DND-41 (cell line): Measurements from ENCODE around the gene CTIF.

Experiments used
- ATAC-seq: fragments of 200-7000 bp; cut with Tn5 transposase; 3 replicates; pipeline ENCODE4 v1.9.1; 2021; ENCODE audit warnings: low read depth; ENCODE audit not compliant: insufficient read depth
- DNase-seq: peaks from one replicate; pipeline ENCODE4 v3.0.0-alpha.2; 2020
- H2AFZ ChIP-seq: 2 replicates; pipeline ENCODE4 v1.6.0; 2012; ENCODE audit warnings: low read depth, low read length
- H3K27ac ChIP-seq: 2 replicates; pipeline ENCODE4 v1.5.1; 2012; ENCODE audit warnings: low read length, inconsistent platforms
- H3K27me3 ChIP-seq: fragments of 200-600 bp; sonication (generic); 2 replicates; pipeline ENCODE4 v1.6.0; 2012; ENCODE audit warnings: low read length, mild to moderate bottlenecking, inconsistent platforms; ENCODE audit not compliant: insufficient read depth, poor library complexity
- H3K36me3 ChIP-seq: 2 replicates; pipeline ENCODE4 v1.5.1; 2012; ENCODE audit warnings: low read length, inconsistent platforms; ENCODE audit not compliant: insufficient read depth
- H3K4me1 ChIP-seq: 2 replicates; pipeline ENCODE4 v1.5.1; 2012; ENCODE audit warnings: mild to moderate bottlenecking, low read length; ENCODE audit not compliant: insufficient read depth
- H3K4me2 ChIP-seq: 2 replicates; pipeline ENCODE4 v1.6.0; 2012; ENCODE audit warnings: mild to moderate bottlenecking, moderate library complexity, low read length, inconsistent platforms; ENCODE audit not compliant: insufficient read depth
- H3K4me3 ChIP-seq, 2 experiments: fragments of 200-600 bp in 1 of 2; shearing (Covaris generic) in 1 of 2; 2 replicates each; pipeline ENCODE4 v1.5.1; 2012 to 2016; ENCODE audit warnings: inconsistent platforms in 2 of 2, low read length in 2 of 2, mild to moderate bottlenecking in 2 of 2, low read depth in 1 of 2, moderate library complexity in 1 of 2
- H3K79me2 ChIP-seq: 2 replicates; pipeline ENCODE4 v1.6.0; 2012; ENCODE audit warnings: low read length, inconsistent platforms; ENCODE audit not compliant: insufficient read depth
- H3K9ac ChIP-seq: 2 replicates; pipeline ENCODE4 v1.6.0; 2012; ENCODE audit warnings: low read depth, mild to moderate bottlenecking, inconsistent platforms, low read length, moderate library complexity
- H3K9me3 ChIP-seq: 2 replicates; pipeline ENCODE4 v1.5.1; 2012; ENCODE audit warnings: low read length, moderate library complexity, mild to moderate bottlenecking, inconsistent platforms; ENCODE audit not compliant: insufficient read depth, severe bottlenecking
- H4K20me1 ChIP-seq: 2 replicates; pipeline ENCODE4 v1.6.0; 2012; ENCODE audit warnings: low read length; ENCODE audit not compliant: insufficient read depth
- EZH2 ChIP-seq: IDR thresholded peaks from 3 replicates; pipeline ENCODE4 v1.6.1; 2012; ENCODE audit warnings: borderline replicate concordance, low read depth, mild to moderate bottlenecking, moderate library complexity, low read length, inconsistent platforms; ENCODE audit not compliant: severe bottlenecking
- TF ChIP-seq, protein P1 (sequence below): IDR thresholded peaks from 2 replicates; pipeline ENCODE4 v1.5.1; 2012; ENCODE audit warnings: borderline replicate concordance, low read length, moderate library complexity, mild to moderate bottlenecking; ENCODE audit not compliant: poor library complexity, severe bottlenecking; ENCODE audit errors: extremely low read depth

The CTIF gene

GRCh38 chr18:48521723-48522122 is 17.1 kb upstream of the CTIF start:
- Histone ChIP-seq H3K27me3 (peaks cover 16% of the 10 kb centered on the region), H2AFZ (no peak overlapping the region), H3K79me2 (no peaks in the 10 kb centered on the region), H3K27ac (no peak overlapping the region), H3K4me2 (no peak overlapping the region), H4K20me1 (no peaks in the 10 kb centered on the region), H3K36me3 (no peaks in the 10 kb centered on the region), H3K9ac (no peak overlapping the region), H3K9me3 (no peaks in the 10 kb centered on the region), H3K4me3 (no peak overlapping the region), H3K4me1 (no peaks in the 10 kb centered on the region)
- no peak for DNase-seq
- no peak for ATAC-seq
- TF ChIP-seq, protein P1, sequence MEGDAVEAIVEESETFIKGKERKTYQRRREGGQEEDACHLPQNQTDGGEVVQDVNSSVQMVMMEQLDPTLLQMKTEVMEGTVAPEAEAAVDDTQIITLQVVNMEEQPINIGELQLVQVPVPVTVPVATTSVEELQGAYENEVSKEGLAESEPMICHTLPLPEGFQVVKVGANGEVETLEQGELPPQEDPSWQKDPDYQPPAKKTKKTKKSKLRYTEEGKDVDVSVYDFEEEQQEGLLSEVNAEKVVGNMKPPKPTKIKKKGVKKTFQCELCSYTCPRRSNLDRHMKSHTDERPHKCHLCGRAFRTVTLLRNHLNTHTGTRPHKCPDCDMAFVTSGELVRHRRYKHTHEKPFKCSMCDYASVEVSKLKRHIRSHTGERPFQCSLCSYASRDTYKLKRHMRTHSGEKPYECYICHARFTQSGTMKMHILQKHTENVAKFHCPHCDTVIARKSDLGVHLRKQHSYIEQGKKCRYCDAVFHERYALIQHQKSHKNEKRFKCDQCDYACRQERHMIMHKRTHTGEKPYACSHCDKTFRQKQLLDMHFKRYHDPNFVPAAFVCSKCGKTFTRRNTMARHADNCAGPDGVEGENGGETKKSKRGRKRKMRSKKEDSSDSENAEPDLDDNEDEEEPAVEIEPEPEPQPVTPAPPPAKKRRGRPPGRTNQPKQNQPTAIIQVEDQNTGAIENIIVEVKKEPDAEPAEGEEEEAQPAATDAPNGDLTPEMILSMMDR, result no peak
- no peak for TF ChIP-seq EZH2

DNA sequence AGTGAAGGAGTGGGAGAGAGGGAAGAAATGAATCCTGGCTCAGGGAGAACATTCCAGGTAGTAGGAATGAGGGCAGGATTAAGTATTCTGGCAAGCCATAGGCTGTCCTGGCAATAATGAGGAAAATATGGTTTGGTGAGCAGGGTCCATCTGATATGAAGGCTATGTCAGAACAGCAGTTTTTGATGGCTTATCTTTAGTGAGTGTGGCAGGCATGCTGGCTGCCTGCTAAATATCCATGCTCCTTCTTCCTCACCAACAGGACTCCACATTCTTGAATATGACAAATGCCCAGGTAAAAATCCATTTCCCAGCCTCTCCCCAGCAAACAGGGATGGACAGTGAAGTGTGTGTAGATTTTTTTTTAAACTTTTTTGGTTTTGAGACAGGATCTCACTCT is 13.2 kb upstream of the CTIF start:
- Histone ChIP-seq H3K4me1 (no peaks in the 10 kb centered on the region), H3K4me3 (no peak overlapping the region), H2AFZ (no peak overlapping the region), H3K9ac (no peak overlapping the region), H3K36me3 (no peaks in the 10 kb centered on the region), H3K27me3 (peaks cover 20% of the 10 kb centered on the region), H3K27ac (no peak overlapping the region), H3K9me3 (no peaks in the 10 kb centered on the region), H3K79me2 (no peaks in the 10 kb centered on the region), H4K20me1 (no peaks in the 10 kb centered on the region), H3K4me2 (no peak overlapping the region)
- ATAC-seq (no peak), DNase-seq (no peak)
- no peak for TF ChIP-seq EZH2
- TF ChIP-seq, protein P1, result no peak

GRCh38 chr18:48527461-48527860 is 11.4 kb upstream of the CTIF start:
- H3K4me3 ChIP-seq, result no peak overlapping the region
- H3K27me3 ChIP-seq, result peaks cover 14% of the 10 kb centered on the region
- H3K27ac ChIP-seq, result no peak overlapping the region
- ATAC-seq (no peak), DNase-seq (no peak)
- H3K36me3 ChIP-seq, result no peaks in the 10 kb centered on the region
- no peaks in the 10 kb centered on the region for H3K4me1 ChIP-seq
- H2AFZ ChIP-seq, result no peak overlapping the region
- no peak overlapping the region for H3K4me2 ChIP-seq
- no peak overlapping the region for H3K9ac ChIP-seq
- no peak for TF ChIP-seq EZH2
- no peaks in the 10 kb centered on the region for H3K9me3 ChIP-seq
- H4K20me1 ChIP-seq, result no peaks in the 10 kb centered on the region
- no peaks in the 10 kb centered on the region for H3K79me2 ChIP-seq

GRCh38 chr18:48528861-48529260 is 10.0 kb upstream of the CTIF start:
- TF ChIP-seq, protein P1, result no peak
- TF ChIP-seq EZH2, result no peak
- Histone ChIP-seq H3K79me2 (no peaks in the 10 kb centered on the region), H3K27me3 (peaks cover 14% of the 10 kb centered on the region), H3K4me3 (no peak overlapping the region), H3K27ac (no peak overlapping the region), H3K36me3 (no peaks in the 10 kb centered on the region), H3K9me3 (no peaks in the 10 kb centered on the region), H2AFZ (no peak overlapping the region), H4K20me1 (no peaks in the 10 kb centered on the region), H3K4me2 (no peak overlapping the region), H3K9ac (no peak overlapping the region), H3K4me1 (no peaks in the 10 kb centered on the region)
- ATAC-seq (no peak), DNase-seq (no peak)
